Nephron (organoid): ENCODE results near the gene CCDC174.

Experiments used
- H3K27ac Mint-ChIP-seq, 3 experiments: 2 replicates each; pipeline ENCODE4 v1.8.0; 2020; ENCODE audit warnings: mixed read lengths in 3 of 3, mild to moderate bottlenecking in 2 of 3, moderate library complexity in 1 of 3
- H3K27me3 Mint-ChIP-seq: 2 replicates; pipeline ENCODE4 v1.8.0; 2021; ENCODE audit warnings: low read depth, mild to moderate bottlenecking, moderate library complexity, mixed read lengths
- H3K36me3 Mint-ChIP-seq: 2 replicates; pipeline ENCODE4 v1.8.0; 2020; ENCODE audit warnings: low read depth, mixed read lengths
- H3K4me1 Mint-ChIP-seq: 2 replicates; pipeline ENCODE4 v1.8.0; 2020; ENCODE audit warnings: mixed read lengths
- H3K4me3 Mint-ChIP-seq, 3 experiments: 2 replicates each; pipeline ENCODE4 v1.8.0; 2020; ENCODE audit warnings: mild to moderate bottlenecking in 3 of 3, mixed read lengths in 3 of 3, moderate library complexity in 2 of 3
- H3K9me3 Mint-ChIP-seq: 2 replicates; pipeline ENCODE4 v1.8.0; 2020; ENCODE audit warnings: mixed read lengths
- TF ChIP-seq, protein P1 (sequence below), 3 experiments: fragments of 200-600 bp; sonication (generic); IDR thresholded peaks; one replicate each; pipeline ENCODE4 v1.5.0; 2021; ENCODE audit warnings: antibody characterized with exemption in 3 of 3; ENCODE audit not compliant: unreplicated experiment in 3 of 3

CCDC174 gene

DNA sequence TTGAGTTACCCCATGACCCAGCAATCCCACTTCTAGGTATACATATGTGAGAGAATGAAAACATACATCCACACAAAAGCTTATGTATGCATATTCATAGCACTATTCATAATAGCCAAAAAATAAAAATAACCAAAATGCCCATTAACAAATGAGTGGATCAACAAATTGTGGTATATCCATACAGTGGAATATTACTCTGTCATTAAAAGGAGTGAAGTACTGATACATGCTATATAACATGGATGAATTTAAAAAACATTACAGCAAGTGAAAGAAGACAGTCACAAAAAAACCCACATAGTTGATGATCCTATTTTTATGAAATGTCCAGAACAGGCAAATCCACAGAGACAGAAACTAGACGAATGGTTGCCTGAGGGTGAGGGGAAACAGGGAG is 28.6 kb downstream of the CCDC174 start:
- Mint-ChIP-seq H3K4me1 (peaks cover 3% of the 10 kb centered on the region), H3K9me3 (peaks cover 6% of the 10 kb centered on the region), H3K27ac (no peak overlapping the region), H3K4me3 (no peak overlapping the region), H3K36me3 (no peaks in the 10 kb centered on the region), H3K27me3 (no peaks in the 10 kb centered on the region)
- TF ChIP-seq, protein P1, sequence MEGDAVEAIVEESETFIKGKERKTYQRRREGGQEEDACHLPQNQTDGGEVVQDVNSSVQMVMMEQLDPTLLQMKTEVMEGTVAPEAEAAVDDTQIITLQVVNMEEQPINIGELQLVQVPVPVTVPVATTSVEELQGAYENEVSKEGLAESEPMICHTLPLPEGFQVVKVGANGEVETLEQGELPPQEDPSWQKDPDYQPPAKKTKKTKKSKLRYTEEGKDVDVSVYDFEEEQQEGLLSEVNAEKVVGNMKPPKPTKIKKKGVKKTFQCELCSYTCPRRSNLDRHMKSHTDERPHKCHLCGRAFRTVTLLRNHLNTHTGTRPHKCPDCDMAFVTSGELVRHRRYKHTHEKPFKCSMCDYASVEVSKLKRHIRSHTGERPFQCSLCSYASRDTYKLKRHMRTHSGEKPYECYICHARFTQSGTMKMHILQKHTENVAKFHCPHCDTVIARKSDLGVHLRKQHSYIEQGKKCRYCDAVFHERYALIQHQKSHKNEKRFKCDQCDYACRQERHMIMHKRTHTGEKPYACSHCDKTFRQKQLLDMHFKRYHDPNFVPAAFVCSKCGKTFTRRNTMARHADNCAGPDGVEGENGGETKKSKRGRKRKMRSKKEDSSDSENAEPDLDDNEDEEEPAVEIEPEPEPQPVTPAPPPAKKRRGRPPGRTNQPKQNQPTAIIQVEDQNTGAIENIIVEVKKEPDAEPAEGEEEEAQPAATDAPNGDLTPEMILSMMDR (IDR thresholded peaks at IDR 0.05; ENCODE audit: unreplicated experiment in 3 of 3), result no peak

DNA sequence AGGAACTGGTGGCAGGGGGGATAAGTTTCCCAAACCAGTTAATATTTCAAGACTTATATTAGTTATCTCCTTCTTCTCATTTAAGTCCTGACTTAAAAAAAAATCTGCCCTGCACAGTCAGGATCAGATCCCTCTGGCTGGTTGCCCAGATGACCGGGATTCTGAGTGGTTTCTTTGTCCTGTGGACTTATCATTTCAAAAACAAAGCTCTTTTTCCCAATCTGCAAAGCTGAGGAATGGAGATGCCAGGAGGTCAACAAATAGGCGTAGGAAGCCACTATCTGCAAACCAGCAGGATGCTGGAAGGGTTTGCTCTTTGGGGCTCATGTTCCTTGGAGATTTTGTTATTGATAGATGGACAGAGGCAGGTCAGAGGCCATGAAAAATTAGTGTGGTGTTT is 29.2 kb downstream of the CCDC174 start:
- H3K27me3 Mint-ChIP-seq, result no peaks in the 10 kb centered on the region
- peaks cover 8% of the 10 kb centered on the region for H3K4me1 Mint-ChIP-seq
- H3K4me3 Mint-ChIP-seq, result no peak overlapping the region
- no peaks in the 10 kb centered on the region for H3K36me3 Mint-ChIP-seq
- H3K9me3 Mint-ChIP-seq, result peaks cover 6% of the 10 kb centered on the region
- H3K27ac Mint-ChIP-seq, result no peak overlapping the region
- TF ChIP-seq, protein P1 (IDR thresholded peaks at IDR 0.05; ENCODE audit: unreplicated experiment in 3 of 3), result no peak

DNA sequence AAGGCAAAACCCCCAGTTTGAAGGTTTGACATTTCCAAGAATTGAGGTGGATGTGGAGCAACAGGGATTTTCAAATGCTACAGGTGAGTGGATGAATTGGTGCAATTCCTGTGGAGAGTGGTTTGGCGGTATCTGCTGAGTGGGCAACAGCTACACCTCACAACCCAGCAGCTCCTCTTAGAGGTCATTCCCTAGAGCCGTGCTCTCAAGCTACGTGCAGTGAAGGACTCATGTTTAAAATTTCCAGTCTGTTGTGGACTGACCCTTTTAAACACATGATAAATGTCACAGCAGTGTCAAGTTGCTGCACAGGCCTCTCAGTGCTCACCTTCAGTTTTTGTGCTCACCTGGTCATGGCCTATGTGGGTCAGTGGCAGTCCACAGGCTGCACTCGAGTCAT is 32.9 kb downstream of the CCDC174 start:
- Mint-ChIP-seq H3K27me3 (no peaks in the 10 kb centered on the region), H3K4me3 (no peak overlapping the region), H3K4me1 (peaks cover 8% of the 10 kb centered on the region), H3K36me3 (no peaks in the 10 kb centered on the region), H3K9me3 (peaks cover 6% of the 10 kb centered on the region), H3K27ac (no peak overlapping the region)
- TF ChIP-seq, protein P1 (IDR thresholded peaks at IDR 0.05; ENCODE audit: unreplicated experiment in 3 of 3), result no peak

DNA sequence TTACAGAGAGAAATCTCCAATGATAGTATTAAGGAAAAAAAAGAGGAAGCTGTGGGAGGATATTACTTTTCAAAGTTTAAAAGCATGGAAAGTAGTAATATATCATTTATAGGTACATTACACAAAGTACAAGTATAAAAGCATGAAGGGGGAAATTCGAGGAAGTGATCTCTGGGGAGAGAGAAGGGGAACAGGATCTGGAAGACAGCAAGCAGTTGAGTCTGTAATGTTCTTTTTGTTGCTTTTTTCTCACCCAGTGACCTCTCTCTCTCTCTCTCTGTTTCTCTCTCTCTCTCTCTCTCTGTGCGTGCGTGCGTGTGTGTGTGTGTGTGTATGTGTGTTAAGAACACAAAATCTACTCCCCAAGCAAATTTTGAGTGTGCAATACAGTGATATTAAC is 33.6 kb downstream of the CCDC174 start:
- Mint-ChIP-seq H3K9me3 (peaks cover 4% of the 10 kb centered on the region), H3K27me3 (no peaks in the 10 kb centered on the region), H3K4me1 (peaks cover 8% of the 10 kb centered on the region), H3K27ac (peak overlapping the region in 2 of 3 experiments; percentile 14 to 21), H3K36me3 (no peaks in the 10 kb centered on the region), H3K4me3 (no peak overlapping the region)
- TF ChIP-seq, protein P1 (IDR thresholded peaks at IDR 0.05; ENCODE audit: unreplicated experiment in 3 of 3), result no peak

DNA sequence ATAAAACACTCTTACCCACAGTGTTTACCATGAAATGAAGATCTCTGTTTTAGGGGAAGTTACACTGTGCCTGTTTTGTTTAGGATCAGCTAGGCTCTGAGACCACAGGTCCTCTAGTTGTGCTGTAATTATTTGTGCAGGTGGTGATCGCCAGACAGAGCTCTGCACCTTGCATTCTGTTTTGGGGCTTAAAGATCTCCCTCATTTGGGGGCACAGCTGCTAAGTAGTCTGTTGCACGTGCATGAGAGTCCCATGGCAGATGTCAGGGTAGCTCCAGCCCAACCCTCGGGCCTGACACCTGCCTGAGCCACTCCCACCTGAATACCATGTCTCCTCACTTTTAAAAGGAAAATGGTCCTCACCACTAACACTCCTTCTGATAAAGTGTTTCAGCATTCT is 35.8 kb downstream of the CCDC174 start:
- Mint-ChIP-seq H3K27me3 (no peaks in the 10 kb centered on the region), H3K4me3 (no peak overlapping the region), H3K9me3 (no peaks in the 10 kb centered on the region), H3K36me3 (no peaks in the 10 kb centered on the region), H3K27ac (no peak overlapping the region), H3K4me1 (peaks cover 8% of the 10 kb centered on the region)
- TF ChIP-seq, protein P1 (IDR thresholded peaks at IDR 0.05; ENCODE audit: unreplicated experiment in 3 of 3), result no peak

DNA sequence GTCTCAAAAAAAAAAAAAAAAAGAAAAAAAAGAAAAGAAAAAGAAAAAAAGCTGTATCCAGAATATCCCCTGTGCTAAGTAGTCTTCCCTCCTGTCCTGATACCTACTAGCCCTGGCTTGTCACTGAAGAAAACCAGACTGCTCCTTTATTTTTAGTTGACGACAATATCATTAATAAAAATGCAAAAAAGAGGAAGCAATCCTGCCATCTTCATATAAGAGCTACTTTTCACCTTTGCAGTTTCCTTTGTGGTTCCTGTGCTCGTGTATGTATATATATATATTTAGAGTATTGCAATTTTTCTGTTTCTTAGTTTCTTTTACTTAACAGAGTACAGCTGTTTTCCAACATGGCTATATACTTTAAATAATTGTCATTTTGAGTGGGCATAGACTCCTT is 37.0 kb downstream of the CCDC174 start:
- no peaks in the 10 kb centered on the region for H3K36me3 Mint-ChIP-seq
- peaks cover 7% of the 10 kb centered on the region for H3K9me3 Mint-ChIP-seq
- H3K27me3 Mint-ChIP-seq, result no peaks in the 10 kb centered on the region
- TF ChIP-seq, protein P1 (IDR thresholded peaks at IDR 0.05; ENCODE audit: unreplicated experiment in 3 of 3), result no peak
- H3K4me1 Mint-ChIP-seq, result peaks cover 8% of the 10 kb centered on the region
- H3K4me3 Mint-ChIP-seq, result no peak overlapping the region
- H3K27ac Mint-ChIP-seq, result no peak overlapping the region
